Urothelium cell line (cell line): ENCODE measurements around the gene TAX1BP1.

Experiments
- DNase-seq: peaks from one replicate; pipeline ENCODE4 v3.0.0; 2011; ENCODE audit warnings: low spot score, mixed read lengths
- FAIRE-seq: peaks from 2 replicates; lab custom pipeline; 2011; peaks lifted over from hg19 to GRCh38; lab: Jason Lieb, UNC

The TAX1BP1 gene

GRCh38 chr7:27739909-27740448 is at the start of gene TAX1BP1:
Gene TAX1BP1, plus strand, starts transcription at chr7:27740162. Its CDS starts 8,363 bp downstream, at chr7:27748525.
- DNase-seq, result peak; percentile 99
- peak; percentile 98 for FAIRE-seq

GRCh38 chr7:27690649-27691048 is 49.3 kb upstream of the TAX1BP1 start:
- no peak for FAIRE-seq
- DNase-seq, result no peak

- DNase-seq (no peak), FAIRE-seq (no peak)
Measured at GRCh38 chr7:27693794-27694193, 46.2 kb upstream of the TAX1BP1 start.

- DNase-seq (no peak), FAIRE-seq (no peak)
Measured at GRCh38 chr7:27695096-27695495, 44.9 kb upstream of the TAX1BP1 start.

- DNase-seq (no peak), FAIRE-seq (peak; percentile 32)
Measured at GRCh38 chr7:27697861-27698430, 42.0 kb upstream of the TAX1BP1 start.

- FAIRE-seq (no peak), DNase-seq (no peak)
Measured at GRCh38 chr7:27699751-27700150, 40.2 kb upstream of the TAX1BP1 start.

- DNase-seq (no peak), FAIRE-seq (no peak)
Measured at GRCh38 chr7:27700501-27700900, 39.5 kb upstream of the TAX1BP1 start.

GRCh38 chr7:27703181-27703580 is 36.8 kb upstream of the TAX1BP1 start:
- DNase-seq (no peak), FAIRE-seq (no peak)

- FAIRE-seq (no peak), DNase-seq (no peak)
Measured at GRCh38 chr7:27704422-27705199, 35.4 kb upstream of the TAX1BP1 start.

- FAIRE-seq, result no peak
- DNase-seq, result no peak
Measured at GRCh38 chr7:27705200-27705594, 34.8 kb upstream of the TAX1BP1 start.

- no peak for DNase-seq
- no peak for FAIRE-seq
Measured at GRCh38 chr7:27708485-27708884, 31.5 kb upstream of the TAX1BP1 start.

- FAIRE-seq (peak; percentile 35), DNase-seq (no peak)
Measured at GRCh38 chr7:27709137-27710075, 30.6 kb upstream of the TAX1BP1 start.

- FAIRE-seq (no peak), DNase-seq (no peak)
Measured at GRCh38 chr7:27712217-27712616, 27.7 kb upstream of the TAX1BP1 start.

GRCh38 chr7:27714831-27715444 is 25.0 kb upstream of the TAX1BP1 start:
- peak; percentile 30 for DNase-seq
- no peak for FAIRE-seq

- FAIRE-seq, result peak; percentile 80
- peak; percentile 49 for DNase-seq
Measured at GRCh38 chr7:27723085-27723484, 16.9 kb upstream of the TAX1BP1 start.

GRCh38 chr7:27727058-27727457 is 12.9 kb upstream of the TAX1BP1 start:
- FAIRE-seq, result peak; percentile 40
- DNase-seq, result no peak

GRCh38 chr7:27730112-27730511 is 9.8 kb upstream of the TAX1BP1 start:
- DNase-seq, result no peak
- FAIRE-seq, result no peak

GRCh38 chr7:27734583-27734982 is 5.4 kb upstream of the TAX1BP1 start:
- DNase-seq, result no peak
- no peak for FAIRE-seq

GRCh38 chr7:27735165-27735564 is 4.8 kb upstream of the TAX1BP1 start:
- FAIRE-seq (no peak), DNase-seq (no peak)

- no peak for DNase-seq
- FAIRE-seq, result no peak
Measured at GRCh38 chr7:27735831-27736230, 4.1 kb upstream of the TAX1BP1 start.

GRCh38 chr7:27737178-27737577 is 2.8 kb upstream of the TAX1BP1 start:
- DNase-seq (no peak), FAIRE-seq (no peak)
